OCI-LY1 (cell line): ENCODE measurements around the gene COPS7A.

Experiments used
- EZH2 ChIP-seq: fragments of 200-600 bp; sonication (generic), shearing (Covaris generic); IDR thresholded peaks from 2 replicates; pipeline ENCODE4 v1.8.0; 2017; ENCODE audit warnings: borderline replicate concordance, mixed run types, mild to moderate bottlenecking, antibody characterized with exemption, low read length, moderate library complexity, mixed read lengths
- TF ChIP-seq, protein P1 (sequence below): fragments of 200-600 bp; sonication (generic), shearing (Covaris generic); IDR thresholded peaks from 2 replicates; pipeline ENCODE4 v1.5.1; 2017; ENCODE audit warnings: mild to moderate bottlenecking, antibody characterized with exemption, low read length, moderate library complexity, mixed read lengths

DNA sequence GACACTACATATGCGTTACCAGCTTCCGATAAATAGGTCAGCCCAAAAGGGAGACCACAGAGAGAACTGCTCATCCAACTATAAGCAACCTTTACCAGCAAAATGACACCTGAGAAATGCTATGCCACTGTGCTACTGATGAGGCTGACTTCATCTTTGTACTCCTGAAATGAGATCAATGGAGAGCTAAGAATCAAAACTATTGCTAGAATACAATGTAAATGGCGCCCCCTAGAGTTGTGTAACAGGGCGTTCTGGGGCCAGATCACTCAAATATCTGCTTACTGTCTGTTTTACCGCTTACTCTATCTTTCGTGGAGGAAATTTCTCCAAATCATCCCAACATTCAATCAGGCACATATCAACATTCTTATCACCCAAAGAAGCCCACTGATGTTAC, 39.2 kb upstream of the COPS7A start:
- TF ChIP-seq, protein P1, sequence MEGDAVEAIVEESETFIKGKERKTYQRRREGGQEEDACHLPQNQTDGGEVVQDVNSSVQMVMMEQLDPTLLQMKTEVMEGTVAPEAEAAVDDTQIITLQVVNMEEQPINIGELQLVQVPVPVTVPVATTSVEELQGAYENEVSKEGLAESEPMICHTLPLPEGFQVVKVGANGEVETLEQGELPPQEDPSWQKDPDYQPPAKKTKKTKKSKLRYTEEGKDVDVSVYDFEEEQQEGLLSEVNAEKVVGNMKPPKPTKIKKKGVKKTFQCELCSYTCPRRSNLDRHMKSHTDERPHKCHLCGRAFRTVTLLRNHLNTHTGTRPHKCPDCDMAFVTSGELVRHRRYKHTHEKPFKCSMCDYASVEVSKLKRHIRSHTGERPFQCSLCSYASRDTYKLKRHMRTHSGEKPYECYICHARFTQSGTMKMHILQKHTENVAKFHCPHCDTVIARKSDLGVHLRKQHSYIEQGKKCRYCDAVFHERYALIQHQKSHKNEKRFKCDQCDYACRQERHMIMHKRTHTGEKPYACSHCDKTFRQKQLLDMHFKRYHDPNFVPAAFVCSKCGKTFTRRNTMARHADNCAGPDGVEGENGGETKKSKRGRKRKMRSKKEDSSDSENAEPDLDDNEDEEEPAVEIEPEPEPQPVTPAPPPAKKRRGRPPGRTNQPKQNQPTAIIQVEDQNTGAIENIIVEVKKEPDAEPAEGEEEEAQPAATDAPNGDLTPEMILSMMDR, result peak; percentile 80
- no peak for TF ChIP-seq EZH2
